GM19023 (cell line): ENCODE data around the gene ORM1.
A peak's percentile ranks its signal among the peaks of the same experiment; 100 is the strongest.

ENCODE experiments used
- ATAC-seq: cut with Tn5 transposase; IDR thresholded peaks from one replicate; pipeline ENCODE4 v1.9.1; 2021; ENCODE audit warnings: mild to moderate bottlenecking, moderate library complexity; ENCODE audit not compliant: unreplicated experiment

ORM1 gene

GRCh38 chr9:114361542-114361941 lies 38.6 kb downstream of the ORM1 start:
- ATAC-seq = no peak

- ATAC-seq = no peak
These were observed 39.5 kb downstream of the ORM1 start for GRCh38 chr9:114362394-114362793.

- ATAC-seq = no peak
These were observed 40.5 kb downstream of the ORM1 start for GRCh38 chr9:114363424-114363823.

GRCh38 chr9:114364134-114365041 lies 41.5 kb downstream of the ORM1 start:
- no peak for ATAC-seq

GRCh38 chr9:114365194-114365593 lies 42.3 kb downstream of the ORM1 start:
- ATAC-seq = no peak

- ATAC-seq = peak; percentile 49
These were observed 43.6 kb downstream of the ORM1 start for GRCh38 chr9:114366334-114367128.

GRCh38 chr9:114367366-114367765 lies 44.5 kb downstream of the ORM1 start:
- ATAC-seq = no peak

- ATAC-seq = no peak
These were observed 45.1 kb downstream of the ORM1 start for GRCh38 chr9:114367772-114368569.

- ATAC-seq = no peak
These were observed 46.6 kb downstream of the ORM1 start for GRCh38 chr9:114369216-114370130.

- no peak for ATAC-seq
These were observed 47.5 kb downstream of the ORM1 start for GRCh38 chr9:114370251-114370967.

- no peak for ATAC-seq
These were observed 48.0 kb downstream of the ORM1 start for GRCh38 chr9:114370968-114371320.

GRCh38 chr9:114371343-114371944 lies 48.5 kb downstream of the ORM1 start:
- no peak for ATAC-seq

GRCh38 chr9:114371973-114372917 lies 49.3 kb downstream of the ORM1 start:
- ATAC-seq = no peak

- peak; percentile 84 for ATAC-seq
These were observed 50.1 kb downstream of the ORM1 start for GRCh38 chr9:114372921-114373448.

- no peak for ATAC-seq
These were observed 51.2 kb downstream of the ORM1 start for GRCh38 chr9:114373960-114374730.

GRCh38 chr9:114374936-114375335 lies 52.0 kb downstream of the ORM1 start:
- ATAC-seq = no peak
